ENCODE results near the gene CBFA2T3. TPM values are rescaled to one million over a fixed set of nuclear protein-coding genes. Genes with fewer than 3 reads are reported as not detected.

The CBFA2T3 gene
- total and polyA plus RNA-seq, 2 of the 8 experiments (the other 6 are each of a cell fraction or from before 2014, with no cell fraction given) = 0.51 to 1.3 TPM

DNA sequence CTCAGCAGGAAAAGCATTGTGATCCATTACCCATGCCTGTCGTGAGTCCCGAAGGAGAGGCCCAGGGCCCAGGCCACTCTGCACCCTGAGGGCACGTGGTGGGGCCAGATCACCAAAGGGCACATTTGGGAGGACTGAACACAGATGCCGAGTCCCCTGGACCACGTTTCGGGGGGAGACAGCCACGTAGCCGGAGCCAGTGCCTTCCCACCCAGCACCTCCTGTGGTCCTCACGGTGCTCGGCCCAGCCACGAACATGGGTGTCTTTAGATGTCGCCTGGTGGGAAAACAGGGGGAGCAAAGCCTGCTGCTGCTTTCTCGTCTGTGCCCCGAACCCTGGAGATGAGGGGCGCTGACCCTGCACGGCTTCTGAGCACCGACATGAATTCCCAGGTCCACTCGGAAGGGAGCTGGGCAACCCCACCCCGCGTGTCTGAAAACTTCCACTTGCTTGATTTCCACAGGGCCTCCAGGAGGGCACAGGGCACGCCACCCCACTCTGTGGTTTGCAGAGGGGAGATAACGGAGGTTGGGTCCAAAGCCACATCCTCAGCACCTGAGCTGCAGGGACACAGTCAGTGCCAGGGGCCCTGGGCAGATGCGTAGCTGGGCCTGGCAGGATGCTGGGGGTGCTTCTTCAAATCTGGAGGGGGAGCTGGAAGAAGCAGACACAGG, 14.4 kb downstream of the CBFA2T3 start (continued):
- TF ChIP-seq SIN3A (conservative IDR thresholded peaks at IDR 0.05 in 1 of 2, IDR thresholded peaks at IDR 0.05 in 1 of 2; ENCODE audit: low read depth in 1 of 2, low read length in 2 of 2) (no peak), GABPA (IDR thresholded peaks at IDR 0.05; ENCODE audit: borderline replicate concordance, insufficient read depth, low read length) (no peak), CREB1 (IDR thresholded peaks at IDR 0.05) (no peak), RNF2 (IDR thresholded peaks at IDR 0.05; ENCODE audit: borderline replicate concordance, low read depth, low read length, missing control alignments, poor library complexity, severe bottlenecking) (no peak), BRCA1 (IDR thresholded peaks at IDR 0.05; ENCODE audit: low read depth, low read length) (no peak), SP4 (IDR thresholded peaks at IDR 0.05; ENCODE audit: low read length) (no peak), BCL11A (IDR thresholded peaks at IDR 0.05; ENCODE audit: low read depth in 2 of 2, low read length in 2 of 2) (no peak)
